Measurements from ENCODE around the gene ERBB4. TPM values are rescaled to one million over a fixed set of nuclear protein-coding genes. Genes with fewer than 3 reads are reported as not detected.
"Not testable (repeated sequence)": the region's sequence is repeated elsewhere in the genome, so short reads cannot be mapped to it uniquely, and the experiment has no call there.

The ERBB4 gene
- polyA plus RNA-seq, 4 donors, result 0.04 to 0.13 TPM; not detected in 2

DNA sequence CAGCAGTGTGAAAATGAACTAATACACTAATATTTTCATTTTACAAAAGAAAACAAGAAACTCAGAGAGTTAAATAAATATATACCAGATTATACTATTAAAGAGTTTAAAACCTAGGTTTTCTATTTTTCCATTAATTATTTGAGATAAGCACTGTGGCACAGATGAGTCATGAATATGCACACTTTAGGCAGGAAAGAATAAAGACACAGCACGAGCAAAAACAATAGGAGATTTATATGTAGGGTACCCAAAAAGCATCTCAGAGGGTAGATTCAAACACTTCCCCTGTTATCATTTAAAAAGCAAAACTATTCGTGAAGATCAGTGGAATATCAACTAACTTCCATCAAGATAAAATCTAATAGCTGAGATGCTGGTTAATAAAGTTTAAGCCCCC lies 430.6 kb downstream of the ERBB4 start:
- WGBS, 3 donors, result 35 to 60% (median 35%) methylated on average over 2 of the region's 2 CpGs
- Histone ChIP-seq H3K27ac (ENCODE audit: low read depth in 1 of 3, low read length in 2 of 3) (no peak overlapping the region), H3K36me3 (ENCODE audit: control insufficient read depth in 3 of 3, insufficient read depth in 2 of 3, low read depth in 1 of 3, low read length in 3 of 3) (no peaks in the 10 kb centered on the region), H3K27me3 (ENCODE audit: control insufficient read depth in 3 of 3, insufficient read depth in 3 of 3, low read length in 3 of 3) (no peaks in the 10 kb centered on the region), H3K4me3 (ENCODE audit: low read depth in 1 of 3, low read length in 3 of 3) (no peak overlapping the region), H3K9me3 (ENCODE audit: control insufficient read depth in 2 of 2, insufficient read depth in 1 of 2, low read depth in 1 of 2, low read length in 1 of 2) (peaks cover 0 to 13% of the 10 kb centered on the region in 2 donors), H3K4me1 (ENCODE audit: control insufficient read depth in 3 of 3, insufficient read depth in 2 of 3, low read depth in 1 of 3, low read length in 2 of 3) (peaks cover 0 to 27% (median 2%) of the 10 kb centered on the region in 3 donors)
- DNase-seq (no peak), FAIRE-seq (no peak)

GRCh38 chr2:212107014-212107413 lies 431.6 kb downstream of the ERBB4 start:
- Histone ChIP-seq H3K27me3 (ENCODE audit: control insufficient read depth in 3 of 3, insufficient read depth in 3 of 3, low read length in 3 of 3) (no peaks in the 10 kb centered on the region), H3K4me3 (ENCODE audit: low read depth in 1 of 3, low read length in 3 of 3) (no peak overlapping the region), H3K9me3 (ENCODE audit: control insufficient read depth in 2 of 2, insufficient read depth in 1 of 2, low read depth in 1 of 2, low read length in 1 of 2) (peaks cover 0 to 13% of the 10 kb centered on the region in 2 donors), H3K36me3 (ENCODE audit: control insufficient read depth in 3 of 3, insufficient read depth in 2 of 3, low read depth in 1 of 3, low read length in 3 of 3) (no peaks in the 10 kb centered on the region), H3K27ac (ENCODE audit: low read depth in 1 of 3, low read length in 2 of 3) (no peak overlapping the region), H3K4me1 (ENCODE audit: control insufficient read depth in 3 of 3, insufficient read depth in 2 of 3, low read depth in 1 of 3, low read length in 2 of 3) (peaks cover 0 to 24% (median 2%) of the 10 kb centered on the region in 3 donors)
- 83 to 90% (median 84%) methylated on average over 2 of the region's 2 CpGs for WGBS, 3 donors
- DNase-seq, result no peak
- FAIRE-seq, result no peak

GRCh38 chr2:212106536-212106935 lies 432.1 kb downstream of the ERBB4 start:
- DNase-seq; FAIRE-seq; H3K27ac ChIP-seq (ENCODE audit: low read depth in 1 of 3, low read length in 2 of 3); H3K36me3 ChIP-seq (ENCODE audit: control insufficient read depth in 3 of 3, insufficient read depth in 2 of 3, low read depth in 1 of 3, low read length in 3 of 3); H3K4me3 ChIP-seq (ENCODE audit: low read depth in 1 of 3, low read length in 3 of 3); H3K27me3 ChIP-seq (ENCODE audit: control insufficient read depth in 3 of 3, insufficient read depth in 3 of 3, low read length in 3 of 3): not testable (repeated sequence)
- H3K4me1 ChIP-seq (ENCODE audit: control insufficient read depth in 3 of 3, insufficient read depth in 2 of 3, low read depth in 1 of 3, low read length in 2 of 3), result peaks cover 0 to 20% (median 2%) of the 10 kb centered on the region in 3 donors
- H3K9me3 ChIP-seq (ENCODE audit: control insufficient read depth in 2 of 2, insufficient read depth in 1 of 2, low read depth in 1 of 2, low read length in 1 of 2), result peaks cover 0 to 13% of the 10 kb centered on the region in 2 donors

DNA sequence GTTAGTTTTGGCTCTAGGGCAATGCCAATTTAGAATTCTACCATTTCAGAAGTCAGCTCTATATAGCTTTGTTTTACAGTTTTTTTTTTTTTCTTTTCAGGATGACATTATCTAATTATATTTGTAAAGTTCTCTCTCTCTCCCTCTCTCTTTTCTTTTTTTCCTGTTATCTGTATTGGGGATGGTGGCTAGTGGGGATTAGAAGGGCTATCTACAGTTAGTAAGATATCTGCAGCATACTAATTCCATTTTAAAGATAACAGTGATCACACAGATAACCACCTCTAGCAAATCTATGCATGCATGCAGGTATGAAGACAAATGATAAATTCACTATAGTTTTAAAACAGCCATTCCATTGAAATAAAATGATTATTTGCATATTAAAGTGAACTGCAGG lies 438.9 kb downstream of the ERBB4 start:
- Histone ChIP-seq H3K27ac (ENCODE audit: low read depth in 1 of 3, low read length in 2 of 3) (no peak overlapping the region), H3K27me3 (ENCODE audit: control insufficient read depth in 3 of 3, insufficient read depth in 3 of 3, low read length in 3 of 3) (no peaks in the 10 kb centered on the region), H3K36me3 (ENCODE audit: control insufficient read depth in 3 of 3, insufficient read depth in 2 of 3, low read depth in 1 of 3, low read length in 3 of 3) (no peaks in the 10 kb centered on the region), H3K9me3 (ENCODE audit: control insufficient read depth in 2 of 2, insufficient read depth in 1 of 2, low read depth in 1 of 2, low read length in 1 of 2) (no peaks in the 10 kb centered on the region), H3K4me1 (ENCODE audit: control insufficient read depth in 3 of 3, insufficient read depth in 2 of 3, low read depth in 1 of 3, low read length in 2 of 3) (no peaks in the 10 kb centered on the region), H3K4me3 (ENCODE audit: low read depth in 1 of 3, low read length in 3 of 3) (no peak overlapping the region)
- FAIRE-seq (no peak), DNase-seq (no peak)

DNA sequence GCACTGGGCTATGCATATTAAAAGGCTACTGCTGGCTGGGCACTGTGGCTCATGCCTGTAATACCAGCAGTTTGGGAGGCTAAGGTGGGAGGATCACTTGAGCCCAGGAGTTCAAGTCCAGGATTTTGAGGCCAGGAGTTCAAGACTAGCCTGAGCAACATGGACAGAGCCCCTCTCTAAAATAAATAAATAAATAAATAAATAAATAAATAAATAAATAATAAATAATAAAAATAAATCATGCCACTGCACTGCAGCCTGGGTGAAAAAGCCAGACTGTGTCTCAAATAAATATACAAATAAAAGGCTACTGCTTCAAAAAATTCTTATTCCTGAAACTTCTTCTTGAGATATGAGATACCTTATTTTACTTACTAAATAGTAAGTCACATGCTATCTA lies 439.6 kb downstream of the ERBB4 start:
- no peaks in the 10 kb centered on the region for H3K9me3 ChIP-seq (ENCODE audit: control insufficient read depth in 2 of 2, insufficient read depth in 1 of 2, low read depth in 1 of 2, low read length in 1 of 2)
- H3K36me3 ChIP-seq (ENCODE audit: control insufficient read depth in 3 of 3, insufficient read depth in 2 of 3, low read depth in 1 of 3, low read length in 3 of 3), result no peaks in the 10 kb centered on the region
- DNase-seq (no peak), FAIRE-seq (no peak)
- no peaks in the 10 kb centered on the region for H3K4me1 ChIP-seq (ENCODE audit: control insufficient read depth in 3 of 3, insufficient read depth in 2 of 3, low read depth in 1 of 3, low read length in 2 of 3)
- no peaks in the 10 kb centered on the region for H3K27me3 ChIP-seq (ENCODE audit: control insufficient read depth in 3 of 3, insufficient read depth in 3 of 3, low read length in 3 of 3)
- no peak overlapping the region for H3K27ac ChIP-seq (ENCODE audit: low read depth in 1 of 3, low read length in 2 of 3)
- no peak overlapping the region for H3K4me3 ChIP-seq (ENCODE audit: low read depth in 1 of 3, low read length in 3 of 3)

DNA sequence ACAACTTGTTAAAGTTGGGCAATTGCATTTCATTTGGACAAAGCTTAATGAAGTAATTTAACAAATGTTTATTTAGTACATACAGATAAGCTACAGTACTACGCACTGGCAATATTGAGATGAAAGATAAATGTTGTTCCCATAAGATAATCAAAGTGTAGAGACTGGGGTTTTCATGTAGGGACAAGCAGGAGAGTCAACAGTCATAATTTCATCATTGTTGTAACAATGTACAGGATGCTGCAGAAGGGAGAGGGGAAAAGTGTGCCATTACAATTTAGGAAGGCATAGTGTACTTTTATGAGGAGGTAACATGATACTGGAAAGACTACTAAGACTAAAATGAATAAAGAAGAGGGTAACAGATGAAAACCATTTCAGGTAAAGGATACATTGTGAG lies 441.6 kb downstream of the ERBB4 start:
- Histone ChIP-seq H3K27me3 (ENCODE audit: control insufficient read depth in 3 of 3, insufficient read depth in 3 of 3, low read length in 3 of 3) (no peaks in the 10 kb centered on the region), H3K4me3 (ENCODE audit: low read depth in 1 of 3, low read length in 3 of 3) (no peak overlapping the region), H3K4me1 (ENCODE audit: control insufficient read depth in 3 of 3, insufficient read depth in 2 of 3, low read depth in 1 of 3, low read length in 2 of 3) (no peaks in the 10 kb centered on the region), H3K27ac (ENCODE audit: low read depth in 1 of 3, low read length in 2 of 3) (no peak overlapping the region), H3K9me3 (ENCODE audit: control insufficient read depth in 2 of 2, insufficient read depth in 1 of 2, low read depth in 1 of 2, low read length in 1 of 2) (no peaks in the 10 kb centered on the region), H3K36me3 (ENCODE audit: control insufficient read depth in 3 of 3, insufficient read depth in 2 of 3, low read depth in 1 of 3, low read length in 3 of 3) (no peaks in the 10 kb centered on the region)
- FAIRE-seq, result no peak
- no peak for DNase-seq
- WGBS, 3 donors, result 20 to 61% (median 23%) methylated on average over 1 of the region's 1 CpG

GRCh38 chr2:212089873-212090272 lies 448.7 kb downstream of the ERBB4 start:
- 35 to 47% (median 42%) methylated on average over 1 of the region's 1 CpG for WGBS, 3 donors
- Histone ChIP-seq H3K4me3 (ENCODE audit: low read depth in 1 of 3, low read length in 3 of 3) (no peak overlapping the region), H3K36me3 (ENCODE audit: control insufficient read depth in 3 of 3, insufficient read depth in 2 of 3, low read depth in 1 of 3, low read length in 3 of 3) (no peaks in the 10 kb centered on the region), H3K27ac (ENCODE audit: low read depth in 1 of 3, low read length in 2 of 3) (no peak overlapping the region), H3K9me3 (ENCODE audit: control insufficient read depth in 2 of 2, insufficient read depth in 1 of 2, low read depth in 1 of 2, low read length in 1 of 2) (no peaks in the 10 kb centered on the region), H3K4me1 (ENCODE audit: control insufficient read depth in 3 of 3, insufficient read depth in 2 of 3, low read depth in 1 of 3, low read length in 2 of 3) (no peaks in the 10 kb centered on the region), H3K27me3 (ENCODE audit: control insufficient read depth in 3 of 3, insufficient read depth in 3 of 3, low read length in 3 of 3) (no peaks in the 10 kb centered on the region)
- DNase-seq (no peak), FAIRE-seq (no peak)

GRCh38 chr2:212088353-212088752 lies 450.2 kb downstream of the ERBB4 start:
- no peaks in the 10 kb centered on the region for H3K9me3 ChIP-seq (ENCODE audit: control insufficient read depth in 2 of 2, insufficient read depth in 1 of 2, low read depth in 1 of 2, low read length in 1 of 2)
- no peak overlapping the region for H3K27ac ChIP-seq (ENCODE audit: low read depth in 1 of 3, low read length in 2 of 3)
- no peak overlapping the region for H3K4me3 ChIP-seq (ENCODE audit: low read depth in 1 of 3, low read length in 3 of 3)
- 38 to 67% (median 56%) methylated on average over 1 of the region's 1 CpG for WGBS, 3 donors
- DNase-seq (no peak), FAIRE-seq (no peak)
- H3K36me3 ChIP-seq (ENCODE audit: control insufficient read depth in 3 of 3, insufficient read depth in 2 of 3, low read depth in 1 of 3, low read length in 3 of 3), result no peaks in the 10 kb centered on the region
- H3K27me3 ChIP-seq (ENCODE audit: control insufficient read depth in 3 of 3, insufficient read depth in 3 of 3, low read length in 3 of 3), result no peaks in the 10 kb centered on the region
- no peaks in the 10 kb centered on the region for H3K4me1 ChIP-seq (ENCODE audit: control insufficient read depth in 3 of 3, insufficient read depth in 2 of 3, low read depth in 1 of 3, low read length in 2 of 3)

GRCh38 chr2:212083492-212083891 lies 455.1 kb downstream of the ERBB4 start:
- Histone ChIP-seq H3K27ac (ENCODE audit: low read depth in 1 of 3, low read length in 2 of 3) (no peak overlapping the region), H3K4me1 (ENCODE audit: control insufficient read depth in 3 of 3, insufficient read depth in 2 of 3, low read depth in 1 of 3, low read length in 2 of 3) (no peaks in the 10 kb centered on the region), H3K27me3 (ENCODE audit: control insufficient read depth in 3 of 3, insufficient read depth in 3 of 3, low read length in 3 of 3) (no peaks in the 10 kb centered on the region), H3K4me3 (ENCODE audit: low read depth in 1 of 3, low read length in 3 of 3) (no peak overlapping the region), H3K9me3 (ENCODE audit: control insufficient read depth in 2 of 2, insufficient read depth in 1 of 2, low read depth in 1 of 2, low read length in 1 of 2) (no peaks in the 10 kb centered on the region), H3K36me3 (ENCODE audit: control insufficient read depth in 3 of 3, insufficient read depth in 2 of 3, low read depth in 1 of 3, low read length in 3 of 3) (no peaks in the 10 kb centered on the region)
- FAIRE-seq, result no peak
- DNase-seq, result no peak
- 75 to 84% (median 81%) methylated on average over 4 of the region's 4 CpGs for WGBS, 3 donors
